Inflammatory macrophage treated with lipopolysaccharide for 4 hours (primary cell): ENCODE measurements around the gene EPC2.
"Not testable (repeated sequence)": the region's sequence is repeated elsewhere in the genome, so short reads cannot be mapped to it uniquely, and the experiment has no call there.

Source experiments
- DNase-seq: peaks from one replicate; pipeline ENCODE4 v3.0.0-alpha.2; 2020

The EPC2 gene

DNA sequence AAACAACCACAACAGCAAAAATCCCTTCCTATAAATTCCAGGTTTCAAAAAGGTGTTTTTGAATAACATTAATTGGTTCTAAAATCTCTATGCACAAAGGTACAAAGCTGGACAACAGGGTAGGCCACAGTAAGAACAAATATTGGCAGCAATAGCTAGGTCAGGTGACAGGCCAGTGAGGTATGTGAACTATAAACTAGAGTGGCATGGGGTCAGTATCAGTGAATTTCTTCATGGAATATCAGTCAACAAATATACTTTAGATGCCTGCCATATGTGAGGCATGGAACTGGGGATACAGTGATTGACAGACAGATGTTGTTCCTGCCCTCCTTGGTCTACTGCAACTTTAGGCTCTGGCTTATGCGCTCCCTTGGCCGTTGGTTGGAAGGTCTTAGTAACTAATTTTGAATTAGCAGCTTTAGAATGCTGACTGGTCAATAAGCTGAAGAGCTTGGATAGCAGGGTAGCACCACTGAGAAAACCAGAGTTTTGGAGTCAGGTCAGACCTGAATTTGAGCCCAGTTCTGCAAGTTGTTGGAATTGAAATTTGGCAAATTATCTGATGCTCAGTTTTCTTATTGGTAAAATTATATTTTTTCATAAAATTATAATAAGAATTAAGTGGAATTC lies 2.3 kb upstream of the EPC2 start:
- no peak for DNase-seq

DNA sequence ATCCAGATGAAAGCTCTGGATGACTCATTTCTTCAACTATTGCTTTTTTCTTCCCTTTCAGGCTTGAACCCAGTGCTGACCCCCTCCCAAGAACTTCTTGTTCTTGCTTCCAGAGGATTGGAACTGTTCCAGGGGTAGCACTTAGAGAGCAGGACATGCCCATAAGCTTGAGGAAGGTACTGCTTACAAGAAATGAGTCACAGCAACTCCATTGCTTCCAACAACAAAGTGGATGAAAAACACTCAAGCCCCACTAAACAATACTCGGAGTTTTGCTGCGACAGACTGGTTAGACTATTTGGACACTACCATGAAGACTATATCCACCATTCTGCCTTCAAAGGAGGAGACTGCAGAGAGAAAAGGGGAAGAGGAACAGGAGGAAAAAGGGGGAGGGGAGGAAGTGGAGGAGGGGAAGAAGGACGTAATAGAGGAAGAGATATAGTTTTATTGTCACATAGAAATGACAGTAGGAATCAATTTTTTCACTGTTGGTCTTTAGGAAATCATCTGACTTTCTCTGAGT lies 1.6 kb upstream of the EPC2 start:
- peak; percentile 55 for DNase-seq

DNA sequence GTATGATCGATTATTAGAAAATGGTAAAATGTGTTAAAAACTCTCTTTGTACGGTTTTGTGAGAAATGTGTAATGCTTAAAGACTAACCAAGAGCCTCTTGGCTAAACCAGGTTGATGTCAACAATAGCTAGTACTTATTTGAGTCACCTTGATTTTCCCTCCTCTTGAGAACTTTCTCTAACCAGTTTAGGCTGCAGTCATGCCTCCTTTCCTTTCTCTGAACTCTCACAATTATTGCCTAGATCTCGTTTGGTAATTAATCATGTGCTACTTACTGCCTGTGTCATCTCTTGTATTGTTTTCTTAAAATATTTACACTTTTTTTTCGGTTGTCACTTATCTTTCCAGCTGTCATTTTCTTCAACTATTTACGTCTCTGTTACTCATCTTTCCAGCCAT lies 1.1 kb upstream of the EPC2 start:
- DNase-seq = peak; percentile 30

DNA sequence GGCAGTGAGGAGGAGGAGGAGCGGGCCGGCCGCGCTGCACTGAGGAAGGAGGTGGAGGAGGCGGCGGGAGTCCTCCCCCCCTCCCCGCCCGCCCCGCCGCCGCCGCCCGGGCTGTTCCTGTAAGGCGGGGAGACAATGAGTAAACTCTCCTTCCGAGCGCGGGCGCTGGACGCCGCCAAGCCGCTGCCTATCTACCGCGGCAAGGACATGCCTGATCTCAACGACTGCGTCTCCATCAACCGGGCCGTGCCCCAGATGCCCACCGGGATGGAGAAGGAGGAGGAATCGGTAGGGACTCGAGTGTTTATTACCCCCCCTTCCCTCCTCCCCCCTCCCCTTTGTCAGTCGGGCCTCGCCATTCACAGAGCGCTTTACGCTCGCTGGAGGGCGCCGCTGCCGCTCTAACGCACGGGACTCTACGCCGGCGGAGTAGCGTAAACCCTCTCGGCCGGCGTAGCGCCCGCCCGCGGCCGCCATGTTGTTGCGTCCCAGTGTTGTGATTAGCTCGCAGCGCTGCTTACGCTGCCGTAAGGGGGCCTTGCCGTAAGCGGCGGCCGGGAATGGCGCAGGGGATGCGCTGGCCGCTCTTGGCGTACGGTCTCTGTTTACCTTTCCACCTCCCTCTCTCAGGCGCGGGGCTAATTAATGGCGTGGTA lies 460 bp downstream of the EPC2 start:
- peak; percentile 92 for DNase-seq

DNA sequence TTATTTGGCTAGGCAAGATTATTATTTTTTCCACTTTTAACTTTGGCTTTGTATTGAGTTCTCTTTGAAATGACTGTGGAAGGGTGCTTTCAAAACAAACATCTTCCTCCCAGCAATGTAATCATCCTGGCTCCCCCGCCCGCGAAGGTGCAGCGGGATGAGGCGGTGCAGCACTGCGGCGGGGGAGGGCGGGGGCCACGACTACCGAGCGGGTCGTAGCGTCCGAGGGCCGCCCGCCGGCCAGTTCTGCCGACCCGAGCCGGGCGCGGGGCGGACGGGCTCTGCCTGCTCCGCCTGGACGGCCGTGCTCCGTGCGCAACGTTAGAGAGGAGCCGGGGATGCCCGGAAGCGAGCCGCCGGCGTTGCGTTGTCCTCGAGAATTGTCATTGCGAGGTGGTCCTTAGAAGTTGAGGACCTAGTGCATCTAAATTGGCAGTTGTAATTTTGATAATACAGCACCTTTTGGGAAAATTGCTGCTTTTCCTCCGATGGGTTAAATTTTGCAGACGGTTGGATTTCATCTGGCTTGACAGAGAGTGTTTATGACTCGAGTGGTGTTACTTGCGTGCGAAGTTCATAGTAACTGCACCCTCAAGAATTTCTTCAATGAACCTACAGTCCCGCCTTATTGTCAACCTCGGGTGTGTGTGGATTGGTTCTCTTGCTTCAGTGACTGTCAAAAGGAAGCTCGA lies 1.1 kb downstream of the EPC2 start:
- DNase-seq = peak; percentile 90

DNA sequence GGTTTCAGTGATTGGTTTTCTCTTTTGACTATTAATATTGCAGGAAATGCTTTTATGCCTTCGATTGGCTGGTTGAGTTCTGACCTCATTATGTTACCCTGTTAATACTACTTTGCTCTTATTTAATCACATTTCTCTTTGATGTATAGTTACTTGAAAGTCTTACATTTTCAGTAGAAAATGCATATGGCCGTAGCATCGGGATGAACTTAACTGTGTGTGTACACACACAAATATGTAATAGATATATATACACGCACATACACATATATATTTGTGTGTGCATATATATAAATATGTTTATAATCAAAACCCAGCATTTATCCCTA lies 1.6 kb downstream of the EPC2 start:
- no peak for DNase-seq

DNA sequence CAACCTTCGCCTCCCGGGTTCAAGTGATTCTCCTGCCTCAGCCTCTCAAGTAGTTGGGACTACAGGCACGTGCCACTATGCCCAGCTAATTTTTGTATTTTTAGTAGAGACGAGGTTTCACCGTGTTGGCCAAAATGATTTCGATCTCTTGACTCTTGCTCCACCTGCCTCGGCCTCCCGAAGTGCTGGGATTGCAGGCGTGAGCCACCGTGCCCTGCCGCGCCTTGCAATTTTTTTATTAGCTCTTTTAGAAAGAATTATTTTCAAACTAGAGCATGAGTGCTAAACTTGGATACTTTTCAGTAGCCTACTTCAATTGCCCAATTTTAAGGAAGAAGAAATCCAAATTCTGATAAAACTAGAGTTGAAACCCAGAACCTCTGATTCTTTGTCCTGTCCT lies 3.2 kb downstream of the EPC2 start:
- DNase-seq = not testable (repeated sequence)

DNA sequence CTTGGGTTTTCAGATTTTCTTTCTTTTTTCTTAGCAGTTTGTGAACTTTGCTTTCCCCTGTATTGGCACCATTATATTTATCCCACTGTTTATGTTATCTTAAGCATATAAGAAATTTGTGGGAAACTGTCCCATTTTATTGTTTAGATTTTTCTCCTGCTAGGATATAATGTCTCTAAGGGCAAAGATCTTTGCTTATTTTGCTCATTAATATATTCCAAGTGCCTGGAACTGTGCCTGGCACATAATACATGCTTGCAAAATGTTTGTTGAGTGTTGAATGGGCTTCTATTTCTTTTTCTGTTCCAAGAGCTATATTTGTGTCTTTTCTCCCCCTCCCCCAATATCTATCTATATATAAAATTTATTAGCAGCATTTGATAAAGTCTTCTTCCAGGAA lies 5.4 kb downstream of the EPC2 start:
- DNase-seq = no peak

DNA sequence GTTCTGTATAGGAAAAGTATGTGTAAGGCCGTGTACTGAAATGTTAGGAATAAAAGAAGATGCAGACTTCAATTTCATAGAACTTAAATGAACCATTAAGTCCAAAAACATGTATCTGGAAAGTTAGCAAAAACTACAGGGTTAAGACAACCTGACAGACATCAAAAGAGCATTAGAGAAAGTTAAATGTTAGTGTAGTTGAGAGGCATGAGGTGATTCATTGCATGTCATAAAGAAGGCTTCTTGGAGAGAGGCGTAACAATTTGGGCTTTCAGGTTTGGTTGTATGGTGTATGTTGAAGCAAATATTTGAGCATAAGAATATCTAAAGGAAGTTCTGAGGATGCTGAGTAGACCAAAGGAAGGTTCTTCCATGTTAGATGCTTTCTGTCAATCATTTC lies 6.3 kb downstream of the EPC2 start:
- DNase-seq = no peak

DNA sequence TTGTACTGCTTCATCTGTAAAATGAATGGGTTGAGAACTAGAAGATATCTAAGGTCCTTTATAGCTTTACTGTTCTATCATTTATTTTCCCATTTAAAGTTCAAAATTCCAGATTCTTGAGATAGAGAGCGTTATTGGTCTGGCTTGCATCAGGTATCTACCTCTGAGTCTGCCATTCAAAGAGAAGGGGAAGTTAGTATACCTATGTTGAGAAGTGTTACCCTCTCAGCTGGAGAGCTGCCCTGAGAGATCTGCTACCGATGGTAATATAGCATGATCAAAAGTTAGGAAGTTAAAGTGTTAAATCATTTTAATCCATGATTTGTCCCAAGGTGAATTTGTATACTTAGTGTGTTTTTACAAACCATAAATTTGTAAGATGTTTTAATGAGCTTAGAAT lies 7.4 kb downstream of the EPC2 start:
- DNase-seq = no peak

DNA sequence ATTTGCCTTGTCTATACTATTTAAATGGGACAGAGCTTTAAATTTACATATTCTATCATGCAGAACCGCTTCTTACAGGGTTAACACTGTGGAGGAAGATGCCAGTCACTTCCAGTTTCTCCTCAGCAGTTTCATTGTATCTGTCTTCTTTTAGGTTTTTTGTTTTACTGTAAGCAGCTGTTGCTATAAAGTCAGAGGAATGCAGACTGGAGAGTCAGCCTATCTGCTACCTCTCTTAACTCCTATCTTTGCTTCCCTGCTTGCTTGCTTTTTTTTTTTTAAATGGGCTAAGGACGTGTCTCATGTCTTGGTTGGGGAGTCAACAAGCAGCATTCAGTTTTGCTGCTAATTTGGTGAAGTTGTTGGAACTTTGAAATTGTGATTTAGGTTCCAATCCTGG lies 8.9 kb downstream of the EPC2 start:
- DNase-seq = peak; percentile 17

DNA sequence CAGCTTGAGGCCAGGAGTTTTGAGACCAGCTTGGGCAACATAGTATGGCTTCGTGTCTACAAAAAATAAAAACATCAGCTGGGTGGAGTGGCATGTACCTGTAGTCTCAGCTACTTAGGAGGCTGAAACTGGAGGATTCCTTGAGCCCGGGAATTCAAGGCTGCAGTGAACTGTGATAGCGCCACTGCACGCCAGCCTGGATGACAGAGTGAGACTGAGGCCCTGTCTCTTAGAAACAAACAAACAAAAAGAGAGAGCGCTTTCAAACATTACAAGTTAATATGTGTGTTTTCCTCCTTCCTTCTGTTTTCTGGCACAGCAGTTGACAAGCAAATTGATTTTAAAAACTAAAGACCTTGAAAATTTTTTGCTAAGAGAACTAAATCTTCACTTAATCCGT lies 9.9 kb downstream of the EPC2 start:
- no peak for DNase-seq

DNA sequence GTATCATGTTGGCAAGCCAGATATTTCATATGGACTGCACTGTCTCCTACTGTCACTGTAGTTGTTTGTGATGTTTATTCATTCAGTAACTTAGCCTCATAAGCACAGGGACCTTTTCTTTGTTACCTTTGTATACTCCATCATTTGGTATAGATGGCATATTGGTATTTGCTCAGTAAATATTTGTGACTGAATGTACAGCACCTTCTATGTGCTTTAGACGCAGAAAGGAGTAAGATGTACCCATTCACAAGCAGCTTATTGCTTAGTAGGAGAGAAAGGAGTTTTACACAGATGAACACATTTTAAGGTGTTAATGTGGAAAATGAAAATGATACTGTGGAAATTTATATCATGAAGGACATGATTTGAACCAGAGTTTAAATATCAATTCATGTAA lies 12.0 kb downstream of the EPC2 start:
- no peak for DNase-seq

DNA sequence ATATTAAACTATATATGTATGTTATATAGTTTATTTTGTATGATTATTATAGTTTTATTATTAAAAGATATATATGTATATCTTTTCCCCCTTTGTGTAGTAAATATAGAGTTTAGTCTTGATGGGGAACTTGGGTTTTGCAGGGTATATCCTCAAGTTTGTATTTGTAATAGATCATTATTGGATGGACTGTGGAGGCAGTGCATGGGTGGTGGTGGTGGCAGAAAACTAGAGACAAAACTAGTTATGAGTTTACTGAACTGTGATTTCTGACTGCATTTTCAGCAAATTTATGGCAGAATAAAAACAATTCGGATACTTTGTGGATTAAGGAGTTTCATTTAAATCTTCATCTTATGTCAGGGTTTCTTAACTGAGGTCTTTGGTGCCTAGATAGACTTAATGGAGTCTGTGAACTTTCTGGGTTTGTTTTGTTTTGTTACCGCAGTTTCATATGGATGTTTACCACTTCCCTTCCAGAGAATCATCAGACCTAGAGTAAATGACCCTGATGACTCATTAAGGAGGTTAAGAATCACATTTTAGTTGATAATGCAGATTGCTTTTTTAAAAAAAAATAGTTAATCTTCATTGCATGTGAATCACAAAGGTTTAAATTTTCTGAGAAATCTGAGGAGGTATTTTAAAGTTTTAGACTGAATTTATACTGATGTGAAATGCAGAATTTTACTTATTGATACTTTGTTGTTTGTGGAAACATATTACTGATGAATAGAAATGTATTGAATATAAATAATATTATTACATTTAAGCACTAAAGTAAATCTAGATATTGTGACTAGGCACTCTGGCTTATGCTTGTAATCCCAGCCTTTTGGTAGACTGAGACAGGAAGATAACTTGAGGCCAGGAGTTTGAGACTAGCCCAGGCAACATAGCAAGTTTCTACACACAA lies 14.5 kb downstream of the EPC2 start:
- peak; percentile 84 for DNase-seq

DNA sequence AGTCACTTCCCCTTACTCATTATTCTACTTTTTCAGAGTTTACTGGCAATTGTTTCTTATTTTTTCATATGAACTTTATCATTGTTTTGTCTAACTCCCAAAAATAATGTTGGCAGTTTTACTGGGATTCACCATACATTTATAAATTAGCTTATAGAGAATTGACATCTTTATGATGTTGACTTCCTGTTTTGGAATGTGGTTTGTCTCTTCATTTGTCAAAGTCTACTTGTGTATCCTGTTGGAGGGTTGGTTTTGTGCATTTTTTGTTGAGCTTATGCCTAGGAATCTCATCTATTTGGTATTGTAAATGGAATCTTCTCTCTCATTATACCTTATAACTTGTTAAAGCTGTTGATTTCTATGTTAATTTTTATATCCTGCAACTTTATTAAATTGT lies 16.4 kb downstream of the EPC2 start:
- no peak for DNase-seq

DNA sequence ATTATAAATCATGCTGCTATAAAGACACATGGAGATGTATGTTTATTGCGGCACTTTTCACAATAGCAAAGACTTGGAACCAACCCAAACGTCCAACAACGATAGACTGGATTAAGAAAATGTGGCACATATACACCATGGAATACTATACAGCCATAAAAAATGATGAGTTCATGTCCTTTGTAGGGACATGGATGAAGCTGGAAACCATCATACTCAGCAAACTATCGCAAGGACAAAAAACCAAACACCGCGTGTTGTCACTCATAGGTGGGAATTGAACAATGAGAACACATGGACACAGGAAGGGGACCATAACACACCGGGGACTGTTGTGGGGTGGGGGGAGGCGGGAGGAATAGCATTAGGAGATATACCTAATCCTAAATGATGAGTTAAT lies 17.8 kb downstream of the EPC2 start:
- not testable (repeated sequence) for DNase-seq

DNA sequence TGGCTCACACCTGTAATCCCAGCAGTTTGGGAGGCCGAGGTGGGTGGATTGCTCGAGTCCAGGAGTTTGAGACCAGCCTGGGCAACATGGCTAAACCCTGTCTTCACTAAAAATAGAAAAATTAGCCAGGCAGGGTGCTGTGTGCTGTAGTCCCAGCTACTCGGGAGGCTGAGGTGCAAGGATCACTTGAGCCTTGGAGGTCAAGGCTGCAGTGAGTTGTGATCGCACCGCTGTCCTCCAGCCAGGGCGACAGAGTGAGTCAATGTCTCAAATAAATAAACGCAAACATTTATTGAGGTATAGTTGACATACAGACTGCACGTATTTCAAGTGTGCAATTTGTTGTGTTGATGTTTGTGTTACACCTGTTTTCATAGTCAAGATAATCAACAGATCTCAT lies 19.7 kb downstream of the EPC2 start:
- no peak for DNase-seq

DNA sequence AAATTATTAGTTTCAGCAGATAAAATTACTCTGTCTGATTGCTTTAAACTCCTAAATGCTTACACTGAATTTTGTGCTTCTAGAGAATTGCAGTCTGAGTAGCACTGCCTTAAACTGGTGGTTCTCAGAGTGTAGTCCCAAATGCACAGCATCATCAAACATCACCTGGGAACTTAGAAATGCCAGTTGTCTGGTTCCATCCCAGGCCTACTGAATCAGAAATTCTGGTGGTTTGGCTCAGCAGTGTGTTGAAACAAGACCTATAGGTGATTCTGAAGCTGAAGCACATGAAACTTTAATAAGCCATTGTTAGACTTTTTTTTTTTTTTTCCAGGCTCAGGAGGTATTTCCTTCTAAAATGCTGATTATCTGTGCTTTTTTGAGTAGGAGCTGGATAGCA lies 22.0 kb downstream of the EPC2 start:
- no peak for DNase-seq

DNA sequence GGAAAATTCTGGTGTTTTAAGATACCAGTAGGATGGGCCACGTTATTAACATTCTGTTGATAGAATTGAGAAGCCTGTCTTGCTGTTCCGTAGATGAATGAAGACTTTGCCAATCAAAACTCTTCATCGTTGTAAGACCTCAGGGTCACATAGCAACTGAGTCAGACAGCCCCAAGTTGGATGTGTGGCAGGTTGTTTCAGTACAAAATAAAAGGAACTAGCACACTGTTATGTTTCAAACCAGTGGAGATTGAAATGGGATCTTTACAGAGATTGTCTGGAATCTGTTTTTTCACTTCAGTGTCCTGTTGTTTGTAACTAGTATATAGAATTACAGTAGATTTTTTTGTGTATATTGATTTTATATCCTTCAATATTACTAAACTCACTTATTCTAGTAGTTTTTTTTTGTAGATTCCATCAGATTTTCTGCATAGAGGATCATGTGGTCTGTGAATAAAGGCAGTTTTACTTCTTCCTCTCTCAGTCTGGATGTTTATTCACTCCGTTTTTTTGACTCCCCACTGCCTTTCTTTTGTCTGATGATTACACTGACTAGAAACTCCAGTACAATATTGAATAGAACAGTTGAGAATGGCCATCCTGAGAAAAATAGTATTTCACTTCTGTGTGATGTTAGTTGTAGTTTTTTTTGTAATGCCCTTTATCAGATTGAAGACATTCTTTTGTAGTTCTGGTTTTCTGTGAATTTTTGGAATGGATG lies 22.7 kb downstream of the EPC2 start:
- DNase-seq = no peak

DNA sequence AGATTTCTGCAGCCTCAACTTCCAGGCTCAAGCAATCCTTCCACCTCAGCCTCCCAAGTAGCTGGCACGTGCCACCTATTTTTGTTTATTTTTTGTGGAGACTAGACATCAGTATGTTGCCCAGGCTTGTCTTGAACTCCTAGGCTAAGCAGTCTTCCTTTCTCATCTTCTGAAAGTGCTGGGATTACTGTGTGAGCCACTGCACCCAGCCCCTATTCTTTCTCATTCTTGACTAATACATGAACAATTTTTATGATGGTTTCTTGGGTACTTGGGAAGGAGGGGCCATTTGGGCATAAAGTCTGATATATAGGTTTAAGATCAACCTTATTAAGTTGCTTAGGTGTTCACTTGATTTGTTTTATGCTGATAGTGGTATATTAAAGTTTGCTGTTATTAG lies 26.2 kb downstream of the EPC2 start:
- no peak for DNase-seq

DNA sequence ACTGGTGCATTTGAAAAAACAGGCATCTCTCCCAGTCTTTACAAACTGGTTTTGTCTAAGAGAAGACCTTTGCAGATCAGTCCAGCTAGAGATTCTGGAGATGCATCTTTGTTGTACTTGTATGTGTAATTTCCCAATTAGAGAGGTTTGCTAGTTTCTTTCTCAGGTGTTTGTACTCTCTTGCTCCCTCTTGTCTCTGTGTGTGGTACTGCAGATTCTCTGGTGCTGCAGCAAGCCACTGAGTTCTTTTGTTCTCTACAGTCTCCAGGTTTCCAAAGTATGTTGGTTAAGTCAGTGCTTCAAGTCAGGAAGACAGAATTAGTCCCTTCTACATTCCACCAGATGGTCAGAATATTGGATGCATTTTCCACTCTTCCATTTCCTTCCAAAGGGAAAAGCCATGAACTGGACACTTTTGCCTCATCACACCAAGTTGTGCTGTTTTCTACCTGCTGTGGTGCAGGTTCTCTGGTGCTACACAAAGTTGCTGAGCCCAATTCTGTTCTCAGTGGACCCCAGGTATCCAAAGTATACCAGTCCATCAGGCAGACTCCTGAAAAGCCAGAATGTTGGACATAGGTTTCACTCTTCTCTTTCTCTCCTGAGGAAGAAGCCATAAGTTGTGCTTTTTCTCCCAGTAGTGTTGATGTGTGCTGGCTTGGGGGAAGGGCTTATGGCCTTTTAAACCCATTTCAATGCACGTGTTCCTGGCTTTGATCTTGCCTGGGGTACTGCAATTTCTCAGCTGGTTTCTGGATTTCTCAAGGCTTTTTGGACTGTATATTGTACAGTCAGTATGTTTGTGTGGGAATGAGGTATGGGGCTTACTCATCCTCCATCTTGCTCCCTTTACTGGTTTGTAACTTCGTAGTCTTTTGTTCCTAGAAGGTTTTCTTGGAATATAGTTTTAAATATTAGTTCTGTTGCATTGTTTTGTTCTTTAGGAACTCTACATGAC lies 29.8 kb downstream of the EPC2 start:
- DNase-seq = peak; percentile 30
